Aorta (tissue), 5 donors: ENCODE measurements around the gene TUFT1. TPM values are rescaled to one million over a fixed set of nuclear protein-coding genes. Genes with fewer than 3 reads are reported as not detected.
"Not testable (repeated sequence)": the region's sequence is repeated elsewhere in the genome, so short reads cannot be mapped to it uniquely, and the experiment has no call there.

ENCODE experiments used
- ATAC-seq: fragments of 200-7000 bp; cut with Tn5 transposase; one replicate; pipeline ENCODE4 v1.9.1; 2022; ENCODE audit warnings: moderate library complexity; ENCODE audit not compliant: low FRiP score
- DNase-seq, 2 donors: peaks; one replicate each; pipeline ENCODE4 v3.0.0-alpha.2; 2020
- H3K27ac ChIP-seq, 2 donors: one replicate each; pipeline ENCODE4 v1.5.1; 2013; ENCODE audit warnings: low read length in 2 of 2, mild to moderate bottlenecking in 2 of 2, moderate library complexity in 2 of 2, control low read depth in 1 of 2, inconsistent platforms in 1 of 2, low read depth in 1 of 2
- H3K27me3 ChIP-seq, 2 donors: one replicate each; pipeline ENCODE4 v1.6.1; 2013; ENCODE audit warnings: control low read depth in 1 of 2, low read length in 1 of 2, mild to moderate bottlenecking in 1 of 2, moderate library complexity in 1 of 2; ENCODE audit not compliant: insufficient read depth in 2 of 2, control insufficient read depth in 1 of 2
- H3K36me3 ChIP-seq, 2 donors: one replicate each; pipeline ENCODE4 v1.6.1; 2013; ENCODE audit warnings: control low read depth in 1 of 2, low read length in 1 of 2, mild to moderate bottlenecking in 1 of 2; ENCODE audit not compliant: insufficient read depth in 2 of 2, control insufficient read depth in 1 of 2
- H3K4me1 ChIP-seq, 2 donors: one replicate each; pipeline ENCODE4 v1.6.1; 2013; ENCODE audit warnings: low read length in 2 of 2, control low read depth in 1 of 2, mild to moderate bottlenecking in 1 of 2, moderate library complexity in 1 of 2; ENCODE audit not compliant: insufficient read depth in 2 of 2, control insufficient read depth in 1 of 2
- H3K4me3 ChIP-seq, 2 donors: one replicate each; pipeline ENCODE4 v1.5.1; 2013; ENCODE audit warnings: low read length in 2 of 2, control low read depth in 1 of 2, mild to moderate bottlenecking in 1 of 2
- H3K9me3 ChIP-seq: one replicate; pipeline ENCODE4 v1.6.1; 2013; ENCODE audit warnings: mild to moderate bottlenecking, low read length; ENCODE audit not compliant: control insufficient read depth
- WGBS, 2 donors: extraction: QIAGEN DNeasy Blood & Tissue Kit; methylation state at CpG; one replicate each; pipeline ENCODE4 v1.1.7; 2013; 5-methylcytosine and 5-hydroxymethylcytosine counted together
- intact Hi-C, 2 donors: fragments of 100-400 bp; cut with DNase I; formaldehyde crosslinking; loops; one replicate each; pipeline versions ENCODE4 v1.14.2 to v1.15.0; 2022
- polyA plus RNA-seq, 2 donors: library from polyadenylated mRNA; stranded (reverse); fragments of 200-250 nt; gene quantifications; one replicate each; pipeline ENCODE4 v1.2.3, GENCODE V29; 2013
- total RNA-seq, 2 donors: library from RNA; stranded (reverse); fragmentation: NEBNext Ultra II Directional; extraction: Animal tissue kit (Norgen Biotek cat#: 25700); gene quantifications; one replicate each; pipeline ENCODE4 v1.2.1, GENCODE V29; 2021
- donor health status: healthy with polysubstance abuse.
- donor health status: Bipolar disorder and iron deficiency.
- donor health status: DM: no; HTN: no; CAD: no.
- donor health status: DM: no; HTN: no; CAD: no.
- donor health status: DM: yes; HTN: yes; CAD: no.

Gene TUFT1
- total and polyA plus RNA-seq, 4 donors = 3.9 to 11.2 (median 5.5) TPM

DNA sequence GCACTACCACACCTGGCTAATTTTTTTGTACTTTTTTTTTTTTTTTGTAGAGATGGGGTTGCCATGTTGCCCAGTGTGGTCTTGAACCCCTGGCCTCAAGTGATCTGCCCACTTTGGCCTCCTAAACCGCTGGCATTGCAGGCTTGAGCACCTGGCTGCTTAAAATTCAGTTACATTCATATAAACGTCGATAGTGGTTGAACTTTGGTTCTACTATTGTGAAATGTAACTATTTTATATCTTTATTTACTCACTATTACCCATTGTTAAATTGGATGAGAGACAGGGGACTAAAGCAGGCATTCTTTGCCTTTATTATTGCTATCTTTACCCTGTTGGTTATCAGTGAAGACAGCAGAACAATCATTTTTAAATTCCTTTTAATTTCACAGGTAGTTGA lies 77.9 kb downstream of the TUFT1 start:
- DNase-seq = no peak
- intact Hi-C loops = loop anchor here in 1 of 2 donors (10.0 kb wide), 1 partner anchor 67 kb away; no protein-coding TSS in a partner anchor
- Histone ChIP-seq H3K9me3 (no peaks in the 10 kb centered on the region), H3K27ac (no peak overlapping the region), H3K4me1 (peaks cover 0 to 3% of the 10 kb centered on the region in 2 donors), H3K36me3 (no peaks in the 10 kb centered on the region), H3K4me3 (no peak overlapping the region), H3K27me3 (no peaks in the 10 kb centered on the region)
- ATAC-seq = no peak
- WGBS, 2 donors = 88 to 91% methylated on average over 3 of the region's 3 CpGs

GRCh38 chr1:151618470-151618869 lies 78.4 kb downstream of the TUFT1 start:
- Histone ChIP-seq H3K4me1 (peaks cover 0 to 3% of the 10 kb centered on the region in 2 donors), H3K9me3 (no peaks in the 10 kb centered on the region), H3K27me3 (no peaks in the 10 kb centered on the region), H3K4me3 (no peak overlapping the region), H3K27ac (no peak overlapping the region), H3K36me3 (no peaks in the 10 kb centered on the region)
- ATAC-seq (no peak), DNase-seq (no peak)
- intact Hi-C loops = loop anchor here in 1 of 2 donors (10.0 kb wide), 1 partner anchor 66 kb away; no protein-coding TSS in a partner anchor

DNA sequence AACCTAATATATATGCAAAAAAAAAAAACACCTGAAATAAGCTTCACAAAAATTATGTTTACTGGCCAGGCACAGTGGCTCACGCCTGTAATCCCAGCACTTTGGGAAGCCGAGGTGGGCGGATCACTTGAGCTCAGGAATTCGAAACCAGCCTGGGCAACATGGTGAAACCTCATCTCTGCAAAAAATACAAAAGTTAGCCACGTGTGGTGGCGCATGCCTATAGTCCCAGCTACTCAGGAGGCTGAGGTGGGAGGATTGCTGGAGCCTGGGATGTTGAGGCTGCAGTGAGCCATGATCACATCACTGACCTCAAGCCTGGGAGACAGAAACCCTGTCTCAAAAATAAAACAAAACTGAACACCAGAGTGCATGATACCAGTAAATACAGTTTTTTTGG lies 78.9 kb downstream of the TUFT1 start:
- H3K4me3 ChIP-seq, ATAC-seq, H3K27me3 ChIP-seq, H3K4me1 ChIP-seq, H3K27ac ChIP-seq, H3K36me3 ChIP-seq, DNase-seq, H3K9me3 ChIP-seq: not testable (repeated sequence)
- intact Hi-C loops = loop anchor here in 1 of 2 donors (10.0 kb wide), 1 partner anchor 66 kb away; no protein-coding TSS in a partner anchor
- 85 to 90% methylated on average over 6 of the region's 6 CpGs for WGBS, 2 donors

DNA sequence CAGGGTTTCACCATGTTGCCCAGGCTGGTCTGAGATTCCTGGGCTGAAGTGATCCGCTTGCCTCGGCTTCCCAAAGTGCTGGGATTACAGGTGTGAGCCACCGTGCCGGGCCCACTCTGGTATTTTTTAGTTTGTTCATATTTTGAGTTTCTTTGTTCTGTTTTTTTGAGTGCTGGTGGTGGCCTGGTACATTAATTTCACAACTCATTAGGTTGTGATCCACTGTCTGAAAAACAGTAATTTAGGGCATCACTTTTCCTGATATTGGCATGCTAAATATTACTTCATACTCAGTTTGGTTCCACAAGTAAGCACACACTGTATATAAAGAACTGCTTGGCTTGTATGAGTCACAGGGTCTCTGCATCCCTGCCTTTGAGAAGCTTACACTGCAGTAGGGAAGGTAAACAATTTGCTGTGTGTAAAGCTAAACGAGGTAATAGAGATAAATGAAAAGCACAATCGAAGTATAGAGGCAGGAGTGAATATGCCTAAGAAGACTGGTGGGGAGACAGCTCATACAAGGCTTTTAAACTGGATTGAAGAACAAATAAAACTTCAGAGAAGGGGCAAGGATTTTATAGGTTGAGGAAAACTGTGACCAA lies 79.5 kb downstream of the TUFT1 start:
- Histone ChIP-seq H3K4me1 (peaks cover 0 to 3% of the 10 kb centered on the region in 2 donors), H3K27ac (no peak overlapping the region), H3K36me3 (no peaks in the 10 kb centered on the region), H3K9me3 (no peaks in the 10 kb centered on the region), H3K4me3 (no peak overlapping the region), H3K27me3 (no peaks in the 10 kb centered on the region)
- 80 to 82% methylated on average over 6 of the region's 6 CpGs for WGBS, 2 donors
- intact Hi-C loops = loop anchor here in 1 of 2 donors (10.0 kb wide), 1 partner anchor 65 kb away; no protein-coding TSS in a partner anchor
- no peak for ATAC-seq
- DNase-seq = no peak

- H3K4me1 ChIP-seq = peaks cover 0 to 3% of the 10 kb centered on the region in 2 donors
- intact Hi-C loops = no loop called here
- H3K27ac ChIP-seq = no peak overlapping the region
- DNase-seq (no peak), ATAC-seq (no peak)
- no peak overlapping the region for H3K4me3 ChIP-seq
- WGBS, 2 donors = 69 to 76% methylated on average over 2 of the region's 2 CpGs
- H3K27me3 ChIP-seq = no peaks in the 10 kb centered on the region
- H3K36me3 ChIP-seq = no peaks in the 10 kb centered on the region
- no peaks in the 10 kb centered on the region for H3K9me3 ChIP-seq
These were observed 80.2 kb downstream of the TUFT1 start for GRCh38 chr1:151620286-151620685.

DNA sequence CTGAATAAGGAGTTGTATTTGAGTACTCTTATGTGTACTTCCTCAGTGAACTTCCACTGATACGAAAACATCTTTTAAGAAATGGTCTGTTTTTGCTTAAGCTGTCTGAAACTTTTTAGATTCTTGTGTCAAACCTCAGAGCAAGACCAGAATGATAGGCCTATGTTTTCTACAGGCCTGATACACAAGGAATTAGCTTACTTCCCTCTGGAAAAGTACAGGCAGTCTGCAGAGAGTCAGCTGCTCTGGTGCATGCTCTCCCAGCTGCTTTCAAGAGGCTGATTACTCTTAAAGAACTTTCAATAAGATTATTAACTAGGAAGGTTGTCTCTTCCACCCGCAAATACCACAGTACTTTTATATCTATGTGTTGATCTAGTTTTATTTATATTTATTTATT lies 81.2 kb downstream of the TUFT1 start:
- no peaks in the 10 kb centered on the region for H3K27me3 ChIP-seq
- 69 to 71% methylated on average over 2 of the region's 2 CpGs for WGBS, 2 donors
- H3K9me3 ChIP-seq = no peaks in the 10 kb centered on the region
- DNase-seq = no peak
- H3K4me1 ChIP-seq = no peaks in the 10 kb centered on the region
- intact Hi-C loops = no loop called here
- no peaks in the 10 kb centered on the region for H3K36me3 ChIP-seq
- ATAC-seq = no peak
- no peak overlapping the region for H3K27ac ChIP-seq
- H3K4me3 ChIP-seq = no peak overlapping the region

- WGBS, 2 donors = 97% methylated on average over 3 of the region's 3 CpGs
- DNase-seq = no peak
These were observed 84.7 kb downstream of the TUFT1 start for GRCh38 chr1:151624783-151625182.

GRCh38 chr1:151626740-151627334 lies 86.7 kb downstream of the TUFT1 start:
- Histone ChIP-seq H3K4me3 (no peak overlapping the region), H3K36me3 (no peaks in the 10 kb centered on the region), H3K27me3 (no peaks in the 10 kb centered on the region), H3K27ac (no peak overlapping the region), H3K9me3 (no peaks in the 10 kb centered on the region), H3K4me1 (no peaks in the 10 kb centered on the region)
- 96 to 98% methylated on average over 3 of the region's 3 CpGs for WGBS, 2 donors
- DNase-seq = no peak
- intact Hi-C loops = no loop called here
- no peak for ATAC-seq

More at GRCh38 chr1:151624783-151625182, 84.7 kb downstream of the TUFT1 start:
- no peaks in the 10 kb centered on the region for H3K9me3 ChIP-seq
- ATAC-seq = no peak
- H3K36me3 ChIP-seq = no peaks in the 10 kb centered on the region
- no peaks in the 10 kb centered on the region for H3K27me3 ChIP-seq
- no peak overlapping the region for H3K27ac ChIP-seq
- intact Hi-C loops = no loop called here
- no peaks in the 10 kb centered on the region for H3K4me1 ChIP-seq
- H3K4me3 ChIP-seq = no peak overlapping the region

DNA sequence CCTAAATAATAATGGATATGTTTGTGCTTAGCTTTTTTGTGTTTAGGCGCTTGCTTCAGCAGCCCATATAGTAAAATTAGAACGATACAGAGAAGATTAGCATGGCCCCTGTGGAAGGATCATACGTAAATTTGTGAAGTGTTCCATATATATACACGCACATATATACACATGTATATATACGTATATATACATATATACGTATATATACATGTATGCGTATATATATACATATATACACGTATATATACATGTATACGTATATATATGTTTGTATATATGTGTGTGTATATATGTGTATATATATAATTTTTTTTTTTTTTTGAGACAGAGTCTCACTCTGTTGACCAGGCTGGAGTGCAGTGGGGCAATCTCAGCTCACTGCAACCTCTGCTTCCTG lies 89.2 kb downstream of the TUFT1 start:
- H3K9me3 ChIP-seq = no peaks in the 10 kb centered on the region
- no peaks in the 10 kb centered on the region for H3K36me3 ChIP-seq
- 80 to 83% methylated on average over 9 of the region's 9 CpGs for WGBS, 2 donors
- intact Hi-C loops = no loop called here
- H3K27me3 ChIP-seq = no peaks in the 10 kb centered on the region
- H3K4me3 ChIP-seq = no peak overlapping the region
- no peak for DNase-seq
- no peaks in the 10 kb centered on the region for H3K4me1 ChIP-seq
- H3K27ac ChIP-seq = no peak overlapping the region
- ATAC-seq = no peak
